K562 (cell line): ENCODE measurements around the gene KNCN. TPM values are rescaled to one million over a fixed set of nuclear protein-coding genes. Genes with fewer than 3 reads are reported as not detected.
A peak's percentile ranks its signal among the peaks of the same experiment; 100 is the strongest.

Experiments
- CEBPZ ChIP-seq: fragments of 150-350 bp; IDR thresholded peaks from 2 replicates; pipeline ENCODE4 v1.6.1; 2014; ENCODE audit warnings: low read depth, mild to moderate bottlenecking, low read length, borderline replicate concordance
- EP400 ChIP-seq: fragments of 450-650 bp; IDR thresholded peaks from 2 replicates; pipeline ENCODE4 v1.6.1; 2017; ENCODE audit warnings: antibody characterized with exemption, mild to moderate bottlenecking, moderate library complexity
- GTF2A2 ChIP-seq: IDR thresholded peaks from 2 replicates; pipeline ENCODE4 v1.6.1; 2016; ENCODE audit warnings: mild to moderate bottlenecking, missing genetic modification characterization, missing compliant biosample characterization
- KDM4B ChIP-seq, 2 experiments: fragments of 450-650 bp in 1 of 2; sonication (generic) in 1 of 2; IDR thresholded peaks; 2 replicates each; pipeline ENCODE4 v1.6.1; 2016 to 2017; ENCODE audit warnings: borderline replicate concordance in 2 of 2, antibody characterized with exemption in 1 of 2, low read depth in 1 of 2, mild to moderate bottlenecking in 1 of 2
- KLF16 ChIP-seq: IDR thresholded peaks from 2 replicates; pipeline ENCODE4 v1.6.1; 2016; ENCODE audit warnings: antibody characterized with exemption
- LARP7 ChIP-seq: fragments of 450-650 bp; IDR thresholded peaks from 2 replicates; pipeline ENCODE4 v1.6.1; 2016
- MIER1 ChIP-seq: fragments of 450-650 bp; IDR thresholded peaks from 2 replicates; pipeline ENCODE4 v1.6.1; 2016; ENCODE audit warnings: antibody characterized with exemption, mild to moderate bottlenecking, low read depth
- PURB ChIP-seq: sonication (generic); formaldehyde crosslinking; IDR thresholded peaks from 2 replicates; pipeline ENCODE4 v1.9.0; 2021; ENCODE audit warnings: low read depth, mild to moderate bottlenecking, missing genetic modification reagents
- RBM17 ChIP-seq: fragments of 200-400 bp; formaldehyde crosslinking; IDR thresholded peaks from 2 replicates; pipeline ENCODE4 v1.6.1; 2017; ENCODE audit warnings: low read depth, mild to moderate bottlenecking, low read length, borderline replicate concordance
- TAL1 ChIP-seq: fragments of 450-650 bp; IDR thresholded peaks from 2 replicates; pipeline ENCODE4 v1.6.1; 2016; ENCODE audit warnings: mild to moderate bottlenecking
- ZBTB2 ChIP-seq: fragments of 450-650 bp; IDR thresholded peaks from 2 replicates; pipeline ENCODE4 v1.6.1; 2016; ENCODE audit warnings: antibody characterized with exemption
- ZSCAN32 ChIP-seq: fragments of 450-650 bp; formaldehyde crosslinking; IDR thresholded peaks from 2 replicates; pipeline ENCODE4 v1.4.0; 2020; ENCODE audit warnings: mild to moderate bottlenecking, moderate library complexity
- polyA plus RNA-seq, 8 experiments: library from polyadenylated mRNA; depleted of rRNA in 4 of 8; stranded (reverse) in 5 of 8; unstranded in 3 of 8; fragments of >200 nt; fragmentation: Nextera tagmentation in 2 of 8; fragmentation: Illumina TruSeq in 1 of 8; extraction: Ambion mirVana in 2 of 8; extraction: Trizol in 1 of 8; gene quantifications; 2 replicates each; pipeline versions ENCODE4 v1.2.1 to v1.2.3, GENCODE V29; 2011 to 2014; ENCODE audit warnings: inconsistent platforms in 1 of 8, missing spikeins in 1 of 8
- total RNA-seq, 7 experiments: library from RNA; depleted of rRNA in 6 of 7; stranded (reverse); fragments of >200 nt in 6 of 7; fragmentation: Illumina TruSeq in 2 of 7; extraction: Trizol in 2 of 7; gene quantifications; 2 replicates each; pipeline versions ENCODE4 v1.2.1 to v1.2.3, GENCODE V29; 2011 to 2021; ENCODE audit warnings: low replicate concordance in 1 of 7
- TF ChIP-seq, protein P1 (sequence below), 2 experiments: fragments of 450-650 bp in 1 of 2; sonication (generic) in 1 of 2; formaldehyde crosslinking in 1 of 2; IDR thresholded peaks; 2 replicates each; pipeline versions ENCODE4 v1.7.1 to v1.9.0; 2016 to 2022; ENCODE audit warnings: inconsistent platforms in 1 of 2, mild to moderate bottlenecking in 1 of 2, missing genetic modification reagents in 1 of 2

The KNCN gene
- total and polyA plus RNA-seq, 9 of the 15 experiments (the other 6 are each of a cell fraction or from before 2014, with no cell fraction given), result not detected

DNA sequence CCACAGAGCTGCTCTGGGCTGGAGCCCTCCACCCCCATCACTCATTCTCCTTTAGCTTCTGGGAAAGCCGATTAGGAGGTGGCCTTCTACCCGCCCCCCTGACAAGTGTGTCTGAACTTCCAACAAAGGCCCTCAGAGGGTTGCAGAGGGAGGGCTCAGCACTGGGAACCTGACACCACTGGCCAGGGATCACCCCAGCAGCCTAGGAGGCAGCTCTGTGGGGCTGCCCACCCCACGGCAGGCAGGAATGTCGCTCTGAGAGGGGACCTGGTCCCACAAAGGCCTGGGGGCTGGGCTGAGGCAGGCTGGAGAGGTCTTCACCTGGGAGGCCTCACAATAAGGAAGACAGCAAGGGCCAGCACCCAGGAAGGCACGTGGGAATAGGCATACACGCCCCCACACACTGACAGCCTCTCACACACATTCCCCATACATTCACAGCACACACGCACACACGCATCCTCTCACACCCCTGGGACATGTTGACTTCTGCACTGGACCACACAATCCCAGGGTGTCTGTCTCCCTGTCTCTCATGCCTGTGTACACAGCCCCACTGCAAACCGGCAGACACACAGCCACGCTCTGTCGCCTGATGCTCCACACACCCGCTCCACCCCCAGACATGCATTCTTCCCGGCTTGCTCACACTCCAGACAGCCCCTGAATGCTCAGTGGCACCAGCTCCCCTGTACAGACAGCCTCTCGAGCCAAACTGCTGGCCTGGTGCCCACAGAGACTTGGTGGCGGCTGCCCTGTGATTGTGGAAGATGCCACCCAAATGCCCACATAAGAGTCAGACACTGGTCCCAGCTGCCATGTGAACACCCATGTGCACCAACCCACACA, 31.2 kb downstream of the KNCN start (continued):
- TF ChIP-seq CEBPZ (no peak), MIER1 (0 out of 2 replicates have a peak, but pooled peaks have one; percentile 56), GTF2A2 (tag) (no peak), LARP7 (peak; percentile 76; the same call in 1 of the 2 replicates), TAL1 (peak; percentile 19; the same call in 1 of the 2 replicates), EP400 (no peak), KDM4B (IDR thresholded peaks at IDR 0.05; ENCODE audit: borderline replicate concordance in 2 of 2, low read depth in 1 of 2) (no peak), PURB (CRISPR knock-in tag) (no peak), ZSCAN32 (CRISPR knock-in tag) (no peak), ZBTB2 (peak; percentile 20; the same call in 1 of the 2 replicates), RBM17 (no peak), KLF16 (no peak)
- TF ChIP-seq, protein P1, sequence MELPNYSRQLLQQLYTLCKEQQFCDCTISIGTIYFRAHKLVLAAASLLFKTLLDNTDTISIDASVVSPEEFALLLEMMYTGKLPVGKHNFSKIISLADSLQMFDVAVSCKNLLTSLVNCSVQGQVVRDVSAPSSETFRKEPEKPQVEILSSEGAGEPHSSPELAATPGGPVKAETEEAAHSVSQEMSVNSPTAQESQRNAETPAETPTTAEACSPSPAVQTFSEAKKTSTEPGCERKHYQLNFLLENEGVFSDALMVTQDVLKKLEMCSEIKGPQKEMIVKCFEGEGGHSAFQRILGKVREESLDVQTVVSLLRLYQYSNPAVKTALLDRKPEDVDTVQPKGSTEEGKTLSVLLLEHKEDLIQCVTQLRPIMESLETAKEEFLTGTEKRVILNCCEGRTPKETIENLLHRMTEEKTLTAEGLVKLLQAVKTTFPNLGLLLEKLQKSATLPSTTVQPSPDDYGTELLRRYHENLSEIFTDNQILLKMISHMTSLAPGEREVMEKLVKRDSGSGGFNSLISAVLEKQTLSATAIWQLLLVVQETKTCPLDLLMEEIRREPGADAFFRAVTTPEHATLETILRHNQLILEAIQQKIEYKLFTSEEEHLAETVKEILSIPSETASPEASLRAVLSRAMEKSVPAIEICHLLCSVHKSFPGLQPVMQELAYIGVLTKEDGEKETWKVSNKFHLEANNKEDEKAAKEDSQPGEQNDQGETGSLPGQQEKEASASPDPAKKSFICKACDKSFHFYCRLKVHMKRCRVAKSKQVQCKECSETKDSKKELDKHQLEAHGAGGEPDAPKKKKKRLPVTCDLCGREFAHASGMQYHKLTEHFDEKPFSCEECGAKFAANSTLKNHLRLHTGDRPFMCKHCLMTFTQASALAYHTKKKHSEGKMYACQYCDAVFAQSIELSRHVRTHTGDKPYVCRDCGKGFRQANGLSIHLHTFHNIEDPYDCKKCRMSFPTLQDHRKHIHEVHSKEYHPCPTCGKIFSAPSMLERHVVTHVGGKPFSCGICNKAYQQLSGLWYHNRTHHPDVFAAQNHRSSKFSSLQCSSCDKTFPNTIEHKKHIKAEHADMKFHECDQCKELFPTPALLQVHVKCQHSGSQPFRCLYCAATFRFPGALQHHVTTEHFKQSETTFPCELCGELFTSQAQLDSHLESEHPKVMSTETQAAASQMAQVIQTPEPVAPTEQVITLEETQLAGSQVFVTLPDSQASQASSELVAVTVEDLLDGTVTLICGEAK (IDR thresholded peaks at IDR 0.05), result 0 out of 2 replicates have a peak, but pooled peaks have one; percentile 14
- TF ChIP-seq, protein P1 (CRISPR knock-in tag; IDR thresholded peaks at IDR 0.05), result no peak
